Measurements from ENCODE around the gene ST3GAL6. TPM values are rescaled to one million over a fixed set of nuclear protein-coding genes. Genes with fewer than 3 reads are reported as not detected.
A peak's percentile ranks its signal among the peaks of the same experiment; 100 is the strongest.

The ST3GAL6 gene
- total and polyA plus RNA-seq, 10 of the 15 experiments (the other 5 are each of a cell fraction or from before 2014, with no cell fraction given): 19.5 to 41.2 (median 37.4) TPM

GRCh38 chr3:98770261-98771039 is 7.3 kb downstream of the ST3GAL6 start (continued):
- peak; percentile 80; the same call in 1 of the 2 replicates for TF ChIP-seq ZNF687 (IDR thresholded peaks at IDR 0.05)
- TF ChIP-seq SPI1 (IDR thresholded peaks at IDR 0.05; ENCODE audit: borderline replicate concordance, insufficient read depth, low read depth, low read length): no peak

DNA sequence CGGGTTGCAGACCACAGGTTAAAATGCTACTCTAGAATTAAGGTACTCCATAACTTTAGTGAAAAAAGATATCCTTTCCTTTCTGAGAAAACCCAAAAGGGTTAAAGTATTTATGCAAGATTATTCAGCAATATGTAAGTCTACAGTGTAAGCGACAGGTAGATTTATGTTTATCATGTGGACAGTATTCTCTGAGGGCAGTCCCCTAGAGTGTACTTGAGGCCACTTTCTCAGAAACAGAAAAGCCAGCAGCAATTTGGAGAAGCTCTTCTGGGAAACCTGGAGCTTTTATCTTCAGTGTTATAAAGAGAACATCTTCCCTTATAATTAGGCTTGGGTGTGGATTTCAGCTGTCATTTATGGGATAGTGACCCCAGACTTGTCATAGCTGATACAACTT is 8.9 kb downstream of the ST3GAL6 start:
- WGBS (ENCODE audit: insufficient coverage, insufficient replicate concordance, low lambda C conversion rate, missing lambda C conversion rate): 98% methylated on average over 2 of the region's 2 CpGs
- Histone ChIP-seq H3K4me1 (ENCODE audit: control insufficient read depth, insufficient read depth, low read length) (peaks cover 10% of the 10 kb centered on the region), H3K27me3 (replicated peaks in 1 of 2; ENCODE audit: control insufficient read depth in 2 of 2, insufficient read depth in 2 of 2, low read length in 1 of 2) (no peaks in the 10 kb centered on the region), H3K4me2 (ENCODE audit: control insufficient read depth, insufficient read depth) (no peak overlapping the region), H4K20me1 (ENCODE audit: control insufficient read depth, insufficient read depth) (no peaks in the 10 kb centered on the region), H3K79me2 (ENCODE audit: control insufficient read depth, insufficient read depth, low read length) (no peaks in the 10 kb centered on the region), H3K36me3 (ENCODE audit: control insufficient read depth in 2 of 2, insufficient read depth in 2 of 2, low read length in 1 of 2) (peaks cover 0 to 2% of the 10 kb centered on the region in 2 experiments; a peak in 2 of 4 replicates), H3K27ac (ENCODE audit: control insufficient read depth, insufficient read depth) (no peak overlapping the region), H3K4me3 (no peak overlapping the region), H2AFZ (ENCODE audit: control insufficient read depth, low read depth, low read length) (no peak overlapping the region), H3K9ac (ENCODE audit: control insufficient read depth, insufficient read depth, low read length) (no peak overlapping the region), H3K9me3 (replicated peaks; ENCODE audit: control insufficient read depth, insufficient read depth, low read length) (no peaks in the 10 kb centered on the region)
- ChIA-PET SMC1A (ENCODE audit: uncharacterized antibody, unreplicated experiment) (interaction anchor here (0.7 to 1.5 kb wide), 6 partner anchors 10 to 45 kb away, joined by 3 to 10 read pairs (median 4); no protein-coding TSS in a partner anchor), POLR2A (interaction anchor here (0.5 to 0.6 kb wide), 2 partner anchors 8 to 31 kb away, joined by 3 to 4 read pairs; no protein-coding TSS in a partner anchor), CTCF (interaction anchor here (0.7 to 1.1 kb wide), 5 partner anchors 10 to 174 kb away, joined by 3 read pairs; no protein-coding TSS in a partner anchor), RAD21 (ENCODE audit: unreplicated experiment) (interaction anchor here (0.7 to 1.4 kb wide), 5 partner anchors 21 to 159 kb away, joined by 3 to 5 read pairs (median 4); no protein-coding TSS in a partner anchor)
- DNase-seq (ENCODE audit: low read depth, low spot score) (no peak), ATAC-seq (no peak), FAIRE-seq (no peak)
- in situ Hi-C loops (cut with MboI): no loop called here
- intact Hi-C loops (cut with micrococcal nuclease; ENCODE audit: unreplicated experiment): loop anchor here (5.0 kb wide), 1 partner anchor 40 kb away; no protein-coding TSS in a partner anchor
- BruUV-seq (replicated peaks): no TSS peak
- TF ChIP-seq SREBF1 (IDR thresholded peaks at IDR 0.05; ENCODE audit: low read length): no peak
- no peak for TF ChIP-seq JUND (IDR thresholded peaks at IDR 0.05; ENCODE audit: low read depth, low read length)
- TF ChIP-seq IRF4 (IDR thresholded peaks at IDR 0.05; ENCODE audit: low read depth, low read length): no peak
- no peak for TF ChIP-seq ATF2 (IDR thresholded peaks at IDR 0.05; ENCODE audit: low read length)
- no peak for TF ChIP-seq CHD1 (IDR thresholded peaks at IDR 0.05; ENCODE audit: low read depth, low read length)
- TF ChIP-seq WRNIP1 (IDR thresholded peaks at IDR 0.05; ENCODE audit: borderline replicate concordance, low read depth, low read length): no peak
- TF ChIP-seq MEF2A (IDR thresholded peaks at IDR 0.05; ENCODE audit: insufficient read depth, low read depth, low read length): no peak
- no peak for TF ChIP-seq NRF1 (conservative IDR thresholded peaks at IDR 0.05; ENCODE audit: low read depth, low read length)
- no peak for TF ChIP-seq SIN3A (IDR thresholded peaks at IDR 0.05; ENCODE audit: low read depth, low read length)
- TF ChIP-seq ZNF207 (IDR thresholded peaks at IDR 0.05; ENCODE audit: borderline replicate concordance): no peak
- TF ChIP-seq KDM1A (IDR thresholded peaks at IDR 0.05; ENCODE audit: borderline replicate concordance): no peak
- no peak for TF ChIP-seq ESRRA (IDR thresholded peaks at IDR 0.05; ENCODE audit: low read length)
- TF ChIP-seq POU2F2 (IDR thresholded peaks at IDR 0.05; ENCODE audit: borderline replicate concordance, low read depth, low read length): no peak
- no peak for TF ChIP-seq CHD2 (IDR thresholded peaks at IDR 0.05; ENCODE audit: borderline replicate concordance, low read depth, low read length)
- TF ChIP-seq RCOR1 (conservative IDR thresholded peaks at IDR 0.05; ENCODE audit: low read depth, low read length): no peak
